Activated naive CD8-positive, alpha-beta T cell treated with anti-CD3 and anti-CD28 coated beads, Interleukin-2, amount 10 ng/mL, durations not matched to agents 7 days and 5 days (primary cell): ENCODE measurements around the gene BRAF. TPM values are rescaled to one million over a fixed set of nuclear protein-coding genes. Genes with fewer than 3 reads are reported as not detected.
"Not testable (repeated sequence)": the region's sequence is repeated elsewhere in the genome, so short reads cannot be mapped to it uniquely, and the experiment has no call there.

ENCODE experiments used
- ATAC-seq: fragments of 150-1000 bp; cut with Tn5 transposase; one replicate; pipeline ENCODE4 v1.10.0; 2021; ENCODE audit warnings: low read depth, moderate library complexity
- POLR2A ChIA-PET: fragments of 350-600 bp; sonication (Branson Sonifier 250); formaldehyde crosslinking; loops from one replicate; lab custom pipeline; 2021; ENCODE audit warnings: antibody characterized with exemption; lab: Charles Lee
- DNase-seq: peaks from one replicate; pipeline ENCODE4 v3.0.0; 2021
- H3K27ac Mint-ChIP-seq: one replicate; pipeline ENCODE4 v1.8.0; 2022; ENCODE audit warnings: mild to moderate bottlenecking, mixed read lengths
- H3K27me3 Mint-ChIP-seq: one replicate; pipeline ENCODE4 v1.8.0; 2022; ENCODE audit warnings: mild to moderate bottlenecking, moderate library complexity, mixed read lengths
- H3K36me3 Mint-ChIP-seq: one replicate; pipeline ENCODE4 v1.8.0; 2021; ENCODE audit warnings: mild to moderate bottlenecking, mixed read lengths
- H3K4me1 Mint-ChIP-seq: one replicate; pipeline ENCODE4 v1.8.0; 2021; ENCODE audit warnings: mixed read lengths
- H3K4me3 Mint-ChIP-seq: one replicate; pipeline ENCODE4 v1.8.0; 2022; ENCODE audit warnings: mild to moderate bottlenecking, moderate library complexity, mixed read lengths
- H3K9me3 Mint-ChIP-seq: one replicate; pipeline ENCODE4 v1.8.0; 2021; ENCODE audit warnings: mixed read lengths
- total RNA-seq, 2 experiments: library from RNA; stranded (reverse); gene quantifications; one replicate each; pipeline ENCODE4 v1.2.3, GENCODE V29; 2021

The BRAF gene
- total RNA-seq, 2 experiments from 2014 or later, result 34.4 to 39.4 TPM

- Mint-ChIP-seq H3K4me1 (peaks cover 4% of the 10 kb centered on the region), H3K9me3 (peaks cover under 1% of the 10 kb centered on the region), H3K4me3 (no peak overlapping the region), H3K27ac (no peak overlapping the region), H3K27me3 (no peaks in the 10 kb centered on the region), H3K36me3 (peaks cover 28% of the 10 kb centered on the region)
- DNase-seq, result no peak
- POLR2A ChIA-PET, result no interaction called here
- no peak for ATAC-seq
Observed at GRCh38 chr7:140841166-140841715, 83.5 kb downstream of the BRAF start.

- Mint-ChIP-seq H3K9me3 (no peaks in the 10 kb centered on the region), H3K4me1 (peaks cover 8% of the 10 kb centered on the region), H3K36me3 (peaks cover 14% of the 10 kb centered on the region), H3K27ac (no peak overlapping the region), H3K4me3 (no peak overlapping the region), H3K27me3 (no peaks in the 10 kb centered on the region)
- no peak for ATAC-seq
- no peak for DNase-seq
- POLR2A ChIA-PET, result no interaction called here
Observed at GRCh38 chr7:140831724-140832123, 93.0 kb downstream of the BRAF start.

- ATAC-seq, result no peak
- POLR2A ChIA-PET, result no interaction called here
- Mint-ChIP-seq H3K4me1 (peaks cover 5% of the 10 kb centered on the region), H3K27ac (no peak overlapping the region), H3K36me3 (peaks cover 12% of the 10 kb centered on the region), H3K27me3 (no peaks in the 10 kb centered on the region), H3K4me3 (no peak overlapping the region), H3K9me3 (no peaks in the 10 kb centered on the region)
- no peak for DNase-seq
Observed at GRCh38 chr7:140829720-140830119, 95.0 kb downstream of the BRAF start.

GRCh38 chr7:140828741-140829140 lies 96.0 kb downstream of the BRAF start:
- H3K4me3 Mint-ChIP-seq, result no peak overlapping the region
- peaks cover 7% of the 10 kb centered on the region for H3K36me3 Mint-ChIP-seq
- POLR2A ChIA-PET, result no interaction called here
- ATAC-seq (no peak), DNase-seq (no peak)
- H3K4me1 Mint-ChIP-seq, result no peaks in the 10 kb centered on the region
- no peaks in the 10 kb centered on the region for H3K27me3 Mint-ChIP-seq
- no peaks in the 10 kb centered on the region for H3K9me3 Mint-ChIP-seq
- no peak overlapping the region for H3K27ac Mint-ChIP-seq

- H3K27ac Mint-ChIP-seq, H3K4me3 Mint-ChIP-seq, POLR2A ChIA-PET, H3K4me1 Mint-ChIP-seq, DNase-seq, H3K9me3 Mint-ChIP-seq, H3K27me3 Mint-ChIP-seq, ATAC-seq: not testable (repeated sequence)
- H3K36me3 Mint-ChIP-seq, result peaks cover 15% of the 10 kb centered on the region
Observed at GRCh38 chr7:140817383-140817782, 107.3 kb downstream of the BRAF start.

- Mint-ChIP-seq H3K9me3 (no peaks in the 10 kb centered on the region), H3K27ac (no peak overlapping the region), H3K4me3 (no peak overlapping the region), H3K36me3 (peaks cover under 1% of the 10 kb centered on the region), H3K4me1 (no peaks in the 10 kb centered on the region), H3K27me3 (no peaks in the 10 kb centered on the region)
- POLR2A ChIA-PET, result interaction anchor here (1.8 kb wide), 1 partner anchor 204 kb away, joined by 6 read pairs; the partner anchor contains the start of gene MRPS33
- ATAC-seq (peak; percentile 87), DNase-seq (peak; percentile 39)
Observed at GRCh38 chr7:140810830-140811556, 113.7 kb downstream of the BRAF start.

- no peaks in the 10 kb centered on the region for H3K4me1 Mint-ChIP-seq
- peaks cover 1% of the 10 kb centered on the region for H3K36me3 Mint-ChIP-seq
- no peak overlapping the region for H3K4me3 Mint-ChIP-seq
- no peak for ATAC-seq
- DNase-seq, result no peak
- POLR2A ChIA-PET, result interaction anchor here (1.8 kb wide), 1 partner anchor 204 kb away, joined by 6 read pairs; the partner anchor contains the start of gene MRPS33
- no peak overlapping the region for H3K27ac Mint-ChIP-seq
- H3K27me3 Mint-ChIP-seq, result no peaks in the 10 kb centered on the region
- H3K9me3 Mint-ChIP-seq, result no peaks in the 10 kb centered on the region
Observed at GRCh38 chr7:140810385-140810784, 114.3 kb downstream of the BRAF start.

- ATAC-seq, result no peak
- Mint-ChIP-seq H3K4me1 (peaks cover 5% of the 10 kb centered on the region), H3K27ac (no peak overlapping the region), H3K36me3 (peaks cover 6% of the 10 kb centered on the region), H3K27me3 (no peaks in the 10 kb centered on the region), H3K9me3 (no peaks in the 10 kb centered on the region), H3K4me3 (no peak overlapping the region)
- no peak for DNase-seq
- POLR2A ChIA-PET, result interaction anchor here (0.6 kb wide), 1 partner anchor 62 kb away, joined by 3 read pairs; no protein-coding TSS in a partner anchor
Observed at GRCh38 chr7:140778975-140779374, 145.8 kb downstream of the BRAF start.

- ATAC-seq (no peak), DNase-seq (no peak)
- Mint-ChIP-seq H3K27ac (no peak overlapping the region), H3K27me3 (no peaks in the 10 kb centered on the region), H3K9me3 (no peaks in the 10 kb centered on the region), H3K4me3 (no peak overlapping the region), H3K36me3 (peaks cover 6% of the 10 kb centered on the region), H3K4me1 (peaks cover 5% of the 10 kb centered on the region)
- POLR2A ChIA-PET, result interaction anchor here (0.6 kb wide), 1 partner anchor 62 kb away, joined by 3 read pairs; no protein-coding TSS in a partner anchor
Observed at GRCh38 chr7:140778568-140778967, 146.2 kb downstream of the BRAF start.

GRCh38 chr7:140774371-140774770 lies 150.4 kb downstream of the BRAF start:
- no peak for ATAC-seq
- no peak for DNase-seq
- Mint-ChIP-seq H3K4me3 (no peak overlapping the region), H3K4me1 (peaks cover 5% of the 10 kb centered on the region), H3K27ac (no peak overlapping the region), H3K36me3 (peaks cover 14% of the 10 kb centered on the region), H3K9me3 (no peaks in the 10 kb centered on the region), H3K27me3 (no peaks in the 10 kb centered on the region)
- POLR2A ChIA-PET, result no interaction called here

GRCh38 chr7:140773104-140773503 lies 151.6 kb downstream of the BRAF start:
- Mint-ChIP-seq H3K27ac (no peak overlapping the region), H3K9me3 (no peaks in the 10 kb centered on the region), H3K4me3 (no peak overlapping the region), H3K27me3 (no peaks in the 10 kb centered on the region), H3K36me3 (peaks cover 15% of the 10 kb centered on the region), H3K4me1 (no peaks in the 10 kb centered on the region)
- POLR2A ChIA-PET, result no interaction called here
- DNase-seq (no peak), ATAC-seq (no peak)

GRCh38 chr7:140771826-140772225 lies 152.9 kb downstream of the BRAF start:
- POLR2A ChIA-PET, result no interaction called here
- DNase-seq (no peak), ATAC-seq (no peak)
- Mint-ChIP-seq H3K36me3 (peaks cover 24% of the 10 kb centered on the region), H3K9me3 (peaks cover 2% of the 10 kb centered on the region), H3K4me1 (peaks cover 3% of the 10 kb centered on the region), H3K27ac (no peak overlapping the region), H3K4me3 (no peak overlapping the region), H3K27me3 (no peaks in the 10 kb centered on the region)

- Mint-ChIP-seq H3K4me3 (no peak overlapping the region), H3K4me1 (peaks cover 3% of the 10 kb centered on the region), H3K36me3 (peaks cover 26% of the 10 kb centered on the region), H3K27ac (no peak overlapping the region), H3K27me3 (no peaks in the 10 kb centered on the region), H3K9me3 (peaks cover 2% of the 10 kb centered on the region)
- POLR2A ChIA-PET, result no interaction called here
- DNase-seq, result no peak
- no peak for ATAC-seq
Observed at GRCh38 chr7:140769852-140770251, 154.9 kb downstream of the BRAF start.

GRCh38 chr7:140767418-140767817 lies 157.3 kb downstream of the BRAF start:
- POLR2A ChIA-PET, result no interaction called here
- no peak overlapping the region for H3K27ac Mint-ChIP-seq
- H3K36me3 Mint-ChIP-seq, result peaks cover 26% of the 10 kb centered on the region
- peaks cover 2% of the 10 kb centered on the region for H3K9me3 Mint-ChIP-seq
- DNase-seq (no peak), ATAC-seq (no peak)
- H3K4me3 Mint-ChIP-seq, result no peak overlapping the region
- no peaks in the 10 kb centered on the region for H3K27me3 Mint-ChIP-seq
- H3K4me1 Mint-ChIP-seq, result peaks cover 3% of the 10 kb centered on the region
